Fibroblast of peridontal ligament (primary cell): ENCODE measurements around the gene PRR14.
A peak's percentile ranks its signal among the peaks of the same experiment; 100 is the strongest.

Source experiments
- DNase-seq: peaks from one replicate; pipeline ENCODE4 v3.0.0-alpha.2; 2010; ENCODE audit errors: extremely low read depth

Gene PRR14

GRCh38 chr16:30650369-30651123 lies at the start of gene PRR14:
TSS of gene PRR14 (plus strand) at chr16:30650960. CDS start at chr16:30651646, 686 bp downstream.
- peak; percentile 100 for DNase-seq

GRCh38 chr16:30601966-30602365 lies 48.8 kb upstream of the PRR14 start:
- DNase-seq, result no peak

- peak; percentile 76 for DNase-seq
These were observed 48.0 kb upstream of the PRR14 start for GRCh38 chr16:30602616-30603277.

- no peak for DNase-seq
These were observed 46.8 kb upstream of the PRR14 start for GRCh38 chr16:30603945-30604315.

- no peak for DNase-seq
These were observed 46.3 kb upstream of the PRR14 start for GRCh38 chr16:30604316-30604947.

GRCh38 chr16:30605158-30605557 lies 45.6 kb upstream of the PRR14 start:
- DNase-seq, result no peak

- DNase-seq, result no peak
These were observed 44.8 kb upstream of the PRR14 start for GRCh38 chr16:30606004-30606403.

- peak; percentile 35 for DNase-seq
These were observed 41.5 kb upstream of the PRR14 start for GRCh38 chr16:30609002-30609925.

GRCh38 chr16:30609926-30610839 lies 40.6 kb upstream of the PRR14 start, which contains the start of gene ZNF689:
TSS of gene ZNF689 (minus strand) at chr16:30610389. CDS start at chr16:30610041, 348 bp downstream.
- DNase-seq, result peak; percentile 98

- no peak for DNase-seq
These were observed 35.2 kb upstream of the PRR14 start for GRCh38 chr16:30615358-30616091.

GRCh38 chr16:30619202-30619601 lies 31.6 kb upstream of the PRR14 start:
- DNase-seq, result no peak

- DNase-seq, result no peak
These were observed 31.1 kb upstream of the PRR14 start for GRCh38 chr16:30619638-30620037.

- DNase-seq, result no peak
These were observed 30.6 kb upstream of the PRR14 start for GRCh38 chr16:30620169-30620568.

GRCh38 chr16:30621765-30622164 lies 29.0 kb upstream of the PRR14 start:
- peak; percentile 94 for DNase-seq

- DNase-seq, result no peak
These were observed 28.2 kb upstream of the PRR14 start for GRCh38 chr16:30622455-30623032.

- no peak for DNase-seq
These were observed 27.1 kb upstream of the PRR14 start for GRCh38 chr16:30623536-30624283.

GRCh38 chr16:30626236-30626635 lies 24.5 kb upstream of the PRR14 start:
- DNase-seq, result no peak

- DNase-seq, result peak; percentile 81
These were observed 21.9 kb upstream of the PRR14 start for GRCh38 chr16:30628628-30629540.
